Pancreas (tissue), 10 donors: ENCODE results near the gene POLR2C. TPM values are rescaled to one million over a fixed set of nuclear protein-coding genes. Genes with fewer than 3 reads are reported as not detected.
A peak's percentile ranks its signal among the peaks of the same experiment; 100 is the strongest.

Experiments used
- ATAC-seq, 4 donors: fragments of 200-7000 bp; cut with Tn5 transposase; one replicate each; pipeline versions ENCODE4 v1.8.0 to v1.9.1; 2020; ENCODE audit warnings: mild to moderate bottlenecking in 4 of 4, moderate library complexity in 4 of 4
- DNase-seq, 6 donors: peaks; one replicate each; pipeline ENCODE4 v3.0.0-alpha.2; 2020
- FAIRE-seq: peaks from 2 replicates; lab custom pipeline; 2012; peaks lifted over from hg19 to GRCh38; lab: Jason Lieb, UNC
- H3K27ac ChIP-seq, 4 donors: fragments of 200-600 bp; sonication (generic); 1 replicate in 3 of 4; 2 replicates in 1 of 4; pipeline versions ENCODE4 v1.5.0 to v1.8.0; 2020
- H3K27me3 ChIP-seq, 4 donors: fragments of 200-600 bp; one replicate each; pipeline ENCODE4 v1.8.0; 2021
- H3K36me3 ChIP-seq, 3 donors: fragments of 200-600 bp; sonication (generic) in 1 of 3; one replicate each; pipeline versions ENCODE4 v1.5.0 to v1.8.0; 2020 to 2021
- H3K4me1 ChIP-seq, 3 donors: fragments of 200-600 bp; one replicate each; pipeline ENCODE4 v1.8.0; 2021
- H3K4me3 ChIP-seq, 4 donors: fragments of 200-600 bp; sonication (generic) in 2 of 4; one replicate each; pipeline versions ENCODE4 v1.5.0 to v1.8.0; 2020 to 2021
- H3K9me3 ChIP-seq, 4 donors: fragments of 200-600 bp; one replicate each; pipeline ENCODE4 v1.8.0; 2021
- WGBS, 2 donors: extraction: QIAGEN DNeasy Blood & Tissue Kit; methylation state at CpG; one replicate each; pipeline ENCODE4 v1.1.7; 2013; 5-methylcytosine and 5-hydroxymethylcytosine counted together
- intact Hi-C, 3 donors: fragments of 100-400 bp; cut with DNase I; formaldehyde crosslinking; loops; one replicate each; pipeline versions ENCODE4 v1.11.1 to v1.14.2; 2022
- polyA plus RNA-seq, 2 donors: library from polyadenylated mRNA; stranded (reverse); fragments of 200-250 nt; gene quantifications; one replicate each; pipeline ENCODE4 v1.2.3, GENCODE V29; 2013
- total RNA-seq, 6 donors: library from RNA; stranded (reverse); fragmentation: NEBNext Ultra II Directional in 4 of 6; extraction: Animal tissue kit (Norgen Biotek cat#: 25700) in 4 of 6; gene quantifications; one replicate each; pipeline versions ENCODE4 v1.2.1 to v1.2.4, GENCODE V29; 2021 to 2023
- TF ChIP-seq, protein P1 (sequence below), 4 donors: fragments of 200-600 bp; sonication (generic) in 3 of 4; IDR thresholded peaks; one replicate each; pipeline versions ENCODE4 v1.5.0 to v1.8.0; 2021; ENCODE audit warnings: antibody characterized with exemption in 4 of 4
- donor health status: healthy with polysubstance abuse.
- donor health status: DM: no; HTN: no; CAD: no; lungs with moderate emphysema.
- donor health status: DM: no; HTN: no; CAD: no.
- donor health status: control.
- donor health status: control.
- donor health status: Bipolar disorder and iron deficiency.
- donor health status: DM: yes; HTN: yes; CAD: no.
- donor health status: DM: no; HTN: no; CAD: no.
- donor health status: DM: no; HTN: no; CAD: no.
- donor health status: DM: yes; HTN: yes; CAD: no.

Gene POLR2C
- total and polyA plus RNA-seq, 8 donors, result 20.4 to 43.9 (median 25.1) TPM

- H3K4me1 ChIP-seq, result peaks cover 15 to 36% (median 15%) of the 10 kb centered on the region in 3 donors
- WGBS, 2 donors, result 40 to 58% methylated on average over 12 of the region's 12 CpGs
- peak in 1 of 4 donors; percentile 27 for ATAC-seq
Observed at GRCh38 chr16:57475711-57476339, 13.3 kb downstream of the POLR2C start.

DNA sequence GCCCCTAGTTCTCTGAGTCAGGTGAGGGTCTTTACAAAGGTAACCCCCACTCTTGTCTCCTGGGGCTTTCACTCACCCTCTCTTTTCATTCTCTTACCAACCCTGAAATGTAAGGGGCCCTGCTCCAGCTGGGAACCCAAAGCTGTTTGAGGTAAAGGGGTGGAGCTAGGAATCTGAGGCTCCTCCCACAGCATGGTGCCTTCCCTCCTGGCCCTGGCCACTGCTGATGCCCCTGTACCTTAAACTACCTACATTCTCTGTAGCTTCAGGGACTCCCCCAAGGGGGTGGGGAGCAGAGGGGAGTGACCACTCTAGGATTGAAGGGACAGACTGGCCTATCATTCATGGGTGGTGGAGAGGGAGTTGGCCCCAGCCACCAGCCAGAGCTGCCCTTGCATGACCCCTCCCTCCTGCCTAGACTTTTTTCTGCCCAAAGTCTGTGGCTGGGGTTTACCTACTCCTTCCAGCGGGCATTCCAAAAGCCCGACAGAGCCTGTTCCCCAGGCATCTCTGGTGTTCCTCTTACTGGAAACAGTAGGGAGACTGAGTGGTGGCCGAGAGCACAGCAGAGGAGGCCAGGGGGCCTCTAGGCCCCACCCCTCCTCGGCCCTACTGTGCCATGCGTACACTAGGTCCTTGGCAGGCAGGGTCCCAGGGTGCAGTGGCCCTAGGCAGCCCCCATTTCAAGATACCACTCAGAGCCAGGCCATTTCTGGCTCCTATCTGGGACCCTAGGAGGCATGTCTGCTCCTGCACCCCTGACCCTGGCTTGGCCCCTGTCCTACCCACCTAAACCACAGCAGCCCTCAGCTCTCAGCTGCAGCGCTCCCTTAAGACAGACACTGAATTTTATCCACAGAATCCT lies 14.3 kb downstream of the POLR2C start:
- FAIRE-seq, result no peak
- no peak overlapping the region for H3K4me3 ChIP-seq
- peak in 1 of 6 donors; percentile 45 for DNase-seq
- peaks cover 9 to 28% (median 9%) of the 10 kb centered on the region in 3 donors for H3K4me1 ChIP-seq
- H3K36me3 ChIP-seq, result peaks cover 0 to 16% (median 4%) of the 10 kb centered on the region in 3 donors
- H3K27me3 ChIP-seq, result no peaks in the 10 kb centered on the region
- no peaks in the 10 kb centered on the region for H3K9me3 ChIP-seq
- TF ChIP-seq, protein P1, sequence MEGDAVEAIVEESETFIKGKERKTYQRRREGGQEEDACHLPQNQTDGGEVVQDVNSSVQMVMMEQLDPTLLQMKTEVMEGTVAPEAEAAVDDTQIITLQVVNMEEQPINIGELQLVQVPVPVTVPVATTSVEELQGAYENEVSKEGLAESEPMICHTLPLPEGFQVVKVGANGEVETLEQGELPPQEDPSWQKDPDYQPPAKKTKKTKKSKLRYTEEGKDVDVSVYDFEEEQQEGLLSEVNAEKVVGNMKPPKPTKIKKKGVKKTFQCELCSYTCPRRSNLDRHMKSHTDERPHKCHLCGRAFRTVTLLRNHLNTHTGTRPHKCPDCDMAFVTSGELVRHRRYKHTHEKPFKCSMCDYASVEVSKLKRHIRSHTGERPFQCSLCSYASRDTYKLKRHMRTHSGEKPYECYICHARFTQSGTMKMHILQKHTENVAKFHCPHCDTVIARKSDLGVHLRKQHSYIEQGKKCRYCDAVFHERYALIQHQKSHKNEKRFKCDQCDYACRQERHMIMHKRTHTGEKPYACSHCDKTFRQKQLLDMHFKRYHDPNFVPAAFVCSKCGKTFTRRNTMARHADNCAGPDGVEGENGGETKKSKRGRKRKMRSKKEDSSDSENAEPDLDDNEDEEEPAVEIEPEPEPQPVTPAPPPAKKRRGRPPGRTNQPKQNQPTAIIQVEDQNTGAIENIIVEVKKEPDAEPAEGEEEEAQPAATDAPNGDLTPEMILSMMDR (IDR thresholded peaks at IDR 0.05), result no peak
- 87 to 88% methylated on average over 6 of the region's 6 CpGs for WGBS, 2 donors
- ATAC-seq, result no peak
- no peak overlapping the region for H3K27ac ChIP-seq
- intact Hi-C loops, result no loop called here

More at GRCh38 chr16:57475711-57476339, 13.3 kb downstream of the POLR2C start:
- DNase-seq (peak in 1 of 6 donors; percentile 69), FAIRE-seq (no peak)
- Histone ChIP-seq H3K27ac (no peak overlapping the region), H3K9me3 (no peaks in the 10 kb centered on the region), H3K27me3 (no peaks in the 10 kb centered on the region), H3K36me3 (peaks cover 0 to 16% (median 4%) of the 10 kb centered on the region in 3 donors), H3K4me3 (no peak overlapping the region)
- intact Hi-C loops, result no loop called here
- TF ChIP-seq, protein P1 (IDR thresholded peaks at IDR 0.05), result no peak

- TF ChIP-seq, protein P1 (IDR thresholded peaks at IDR 0.05), result no peak
- peak in 1 of 6 donors; percentile 37 for DNase-seq
- WGBS, 2 donors, result 67 to 72% methylated on average over 9 of the region's 9 CpGs
- intact Hi-C loops, result no loop called here
- FAIRE-seq, result no peak
- H3K36me3 ChIP-seq, result peaks cover 0 to 16% (median 4%) of the 10 kb centered on the region in 3 donors
- no peak overlapping the region for H3K4me3 ChIP-seq
- no peaks in the 10 kb centered on the region for H3K27me3 ChIP-seq
- H3K4me1 ChIP-seq, result peaks cover 0 to 19% (median under 1%) of the 10 kb centered on the region in 3 donors
- H3K9me3 ChIP-seq, result no peaks in the 10 kb centered on the region
- ATAC-seq, result no peak
- H3K27ac ChIP-seq, result no peak overlapping the region
Observed at GRCh38 chr16:57477531-57478202, 15.2 kb downstream of the POLR2C start.

- peaks cover 0 to 10% (median 0%) of the 10 kb centered on the region in 3 donors for H3K36me3 ChIP-seq
- TF ChIP-seq, protein P1 (IDR thresholded peaks at IDR 0.05), result no peak
- H3K27ac ChIP-seq, result no peak overlapping the region
- peaks cover 0 to 16% (median 0%) of the 10 kb centered on the region in 3 donors for H3K4me1 ChIP-seq
- H3K9me3 ChIP-seq, result no peaks in the 10 kb centered on the region
- H3K27me3 ChIP-seq, result no peaks in the 10 kb centered on the region
- peak overlapping the region in 2 of 4 donors; percentile 7 to 40 for H3K4me3 ChIP-seq
- no peak for ATAC-seq
- WGBS, 2 donors, result 71 to 78% methylated on average over 15 of the region's 15 CpGs
- DNase-seq, result peak in 1 of 6 donors; percentile 39
- FAIRE-seq, result no peak
- intact Hi-C loops, result no loop called here
Observed at GRCh38 chr16:57478396-57479204, 16.1 kb downstream of the POLR2C start.
